Astrocyte (in vitro differentiated cells and primary cell): ENCODE measurements around the gene MAP3K10.

ENCODE experiments used
- CTCF ChIP-seq: IDR thresholded peaks from 2 replicates; pipeline ENCODE4 v1.5.1; 2011; ENCODE audit warnings: low read depth, mild to moderate bottlenecking, inconsistent platforms, low read length, moderate library complexity; ENCODE audit not compliant: insufficient read depth
- EZH2 ChIP-seq: IDR thresholded peaks from 2 replicates; pipeline ENCODE4 v1.6.1; 2012; ENCODE audit warnings: mild to moderate bottlenecking, low read length, inconsistent platforms; ENCODE audit not compliant: insufficient read depth

- TF ChIP-seq CTCF (no peak), EZH2 (no peak)
Measured at GRCh38 chr19:40204381-40204780, 13.2 kb downstream of the MAP3K10 start.
